ENCODE measurements around the gene ARRB2. TPM values are rescaled to one million over a fixed set of nuclear protein-coding genes. Genes with fewer than 3 reads are reported as not detected.
A peak's percentile ranks its signal among the peaks of the same experiment; 100 is the strongest.
"Not testable (repeated sequence)": the region's sequence is repeated elsewhere in the genome, so short reads cannot be mapped to it uniquely, and the experiment has no call there.

ARRB2 gene
- total RNA-seq, 4 donors from 2014 or later = 4.4 to 24.8 (median 10.1) TPM

DNA sequence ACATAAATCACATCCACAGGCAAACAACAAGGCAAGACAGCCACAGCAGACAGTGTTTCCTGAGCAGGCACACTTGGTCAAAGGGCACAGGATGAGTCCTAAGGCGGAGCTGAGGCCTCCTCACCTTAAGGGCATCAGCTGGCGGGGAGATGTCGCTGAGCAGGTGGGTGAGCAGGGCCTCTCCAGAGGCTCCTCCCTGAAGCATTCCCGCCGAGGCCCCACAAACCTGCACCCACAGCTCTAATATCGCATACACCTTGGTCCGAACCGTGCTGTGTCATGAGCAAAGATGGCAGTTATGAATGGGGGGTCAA, 35.8 kb upstream of the ARRB2 start:
- no peaks in the 10 kb centered on the region for H3K9me3 ChIP-seq
- peaks cover 37 to 96% (median 43%) of the 10 kb centered on the region in 3 donors for H3K36me3 ChIP-seq
- H3K27me3 ChIP-seq = no peaks in the 10 kb centered on the region
- DNase-seq = no peak
- intact Hi-C loops (cut with DNase I) = no loop called here
- no peak overlapping the region for H3K4me3 ChIP-seq
- TF ChIP-seq, protein P1, sequence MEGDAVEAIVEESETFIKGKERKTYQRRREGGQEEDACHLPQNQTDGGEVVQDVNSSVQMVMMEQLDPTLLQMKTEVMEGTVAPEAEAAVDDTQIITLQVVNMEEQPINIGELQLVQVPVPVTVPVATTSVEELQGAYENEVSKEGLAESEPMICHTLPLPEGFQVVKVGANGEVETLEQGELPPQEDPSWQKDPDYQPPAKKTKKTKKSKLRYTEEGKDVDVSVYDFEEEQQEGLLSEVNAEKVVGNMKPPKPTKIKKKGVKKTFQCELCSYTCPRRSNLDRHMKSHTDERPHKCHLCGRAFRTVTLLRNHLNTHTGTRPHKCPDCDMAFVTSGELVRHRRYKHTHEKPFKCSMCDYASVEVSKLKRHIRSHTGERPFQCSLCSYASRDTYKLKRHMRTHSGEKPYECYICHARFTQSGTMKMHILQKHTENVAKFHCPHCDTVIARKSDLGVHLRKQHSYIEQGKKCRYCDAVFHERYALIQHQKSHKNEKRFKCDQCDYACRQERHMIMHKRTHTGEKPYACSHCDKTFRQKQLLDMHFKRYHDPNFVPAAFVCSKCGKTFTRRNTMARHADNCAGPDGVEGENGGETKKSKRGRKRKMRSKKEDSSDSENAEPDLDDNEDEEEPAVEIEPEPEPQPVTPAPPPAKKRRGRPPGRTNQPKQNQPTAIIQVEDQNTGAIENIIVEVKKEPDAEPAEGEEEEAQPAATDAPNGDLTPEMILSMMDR (IDR thresholded peaks at IDR 0.05) = no peak
- no peak for TF ChIP-seq POLR2A (IDR thresholded peaks at IDR 0.05)
- peaks cover 0 to 9% (median 0%) of the 10 kb centered on the region in 3 donors for H3K4me1 ChIP-seq
- H3K27ac ChIP-seq = no peak overlapping the region
- 87 to 90% methylated on average over 4 to 5 of the region's 8 CpGs for WGBS, 2 donors

DNA sequence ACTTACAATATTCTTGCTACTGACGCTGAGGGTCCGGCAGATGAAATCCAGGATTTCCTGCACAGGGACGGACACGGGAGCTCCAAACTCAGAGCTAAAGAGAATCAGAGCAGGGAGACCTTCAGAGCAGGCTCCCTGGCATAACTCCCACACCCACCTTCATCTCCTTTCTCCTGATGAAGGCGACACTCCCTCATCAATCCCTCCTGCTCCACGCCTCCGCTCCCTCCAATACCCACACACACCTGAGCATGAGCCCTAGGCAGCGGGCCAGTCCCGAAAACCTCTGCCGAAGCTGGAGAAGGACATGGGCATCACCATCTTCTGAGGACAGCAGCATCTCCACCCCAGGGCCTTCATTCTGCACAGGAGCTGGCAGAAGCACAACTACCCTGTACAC, 34.6 kb upstream of the ARRB2 start:
- 91% methylated on average over 7 to 8 of the region's 10 CpGs for WGBS, 2 donors
- no peaks in the 10 kb centered on the region for H3K9me3 ChIP-seq
- peaks cover 0 to 14% (median 0%) of the 10 kb centered on the region in 3 donors for H3K4me1 ChIP-seq
- no peak overlapping the region for H3K4me3 ChIP-seq
- H3K36me3 ChIP-seq = peaks cover 37 to 100% (median 45%) of the 10 kb centered on the region in 3 donors
- intact Hi-C loops (cut with DNase I) = no loop called here
- no peak for TF ChIP-seq POLR2A (IDR thresholded peaks at IDR 0.05)
- TF ChIP-seq, protein P1 (IDR thresholded peaks at IDR 0.05) = no peak
- no peaks in the 10 kb centered on the region for H3K27me3 ChIP-seq
- no peak overlapping the region for H3K27ac ChIP-seq
- DNase-seq = no peak

DNA sequence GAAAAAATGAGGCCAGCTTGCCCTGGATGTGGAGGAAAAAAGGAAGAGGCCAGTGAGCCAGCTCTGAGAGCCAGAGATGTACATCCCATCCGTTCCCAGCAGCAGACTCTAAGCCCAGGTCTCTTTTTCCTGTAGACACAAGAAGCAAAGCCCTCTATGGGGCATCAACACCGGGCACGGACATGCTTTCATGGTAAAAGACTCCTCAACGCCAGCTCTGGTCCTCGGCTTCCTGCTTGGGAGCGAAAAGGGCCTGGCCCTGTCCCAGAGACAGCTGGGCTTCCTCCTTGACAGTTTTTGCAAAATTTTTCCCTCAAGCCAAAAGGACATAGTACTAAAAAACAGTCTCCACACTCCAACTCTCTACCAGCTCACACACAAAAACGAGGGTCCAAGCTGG, 33.6 kb upstream of the ARRB2 start:
- peaks cover 37 to 100% (median 50%) of the 10 kb centered on the region in 3 donors for H3K36me3 ChIP-seq
- 84 to 90% methylated on average over 7 of the region's 7 CpGs for WGBS, 2 donors
- no peaks in the 10 kb centered on the region for H3K27me3 ChIP-seq
- no peak for TF ChIP-seq POLR2A (IDR thresholded peaks at IDR 0.05)
- TF ChIP-seq, protein P1 (IDR thresholded peaks at IDR 0.05) = no peak
- no peak overlapping the region for H3K27ac ChIP-seq
- no peaks in the 10 kb centered on the region for H3K9me3 ChIP-seq
- DNase-seq = no peak
- H3K4me3 ChIP-seq = no peak overlapping the region
- intact Hi-C loops (cut with DNase I) = no loop called here
- peaks cover 0 to 14% (median 0%) of the 10 kb centered on the region in 3 donors for H3K4me1 ChIP-seq

DNA sequence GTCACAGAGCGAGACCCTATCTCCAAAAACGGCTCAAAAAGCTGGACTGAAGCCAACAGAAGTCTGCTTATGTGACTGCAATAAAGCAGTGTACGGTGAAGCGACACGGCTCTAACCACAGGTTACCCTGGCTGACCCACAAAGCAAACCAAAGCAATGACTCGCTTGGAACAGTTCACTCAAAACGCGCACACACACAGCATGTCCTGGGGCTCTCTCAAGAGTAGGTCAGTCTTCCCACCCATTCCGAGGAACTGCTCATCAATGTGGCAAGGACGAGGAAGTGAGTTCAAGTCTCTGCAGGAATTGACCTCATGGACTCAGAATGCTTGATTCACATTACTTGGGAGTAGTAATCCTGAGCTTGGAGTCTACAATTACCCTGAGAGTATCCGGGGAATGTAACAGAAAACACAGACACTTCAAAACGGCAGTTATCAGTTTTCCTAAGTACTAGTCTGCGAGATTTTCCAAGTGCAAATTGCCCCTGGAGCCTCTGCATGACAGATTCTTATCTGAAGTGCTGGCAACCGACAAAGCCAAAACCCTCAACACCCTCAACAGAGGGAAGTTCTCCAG, 31.9 kb upstream of the ARRB2 start:
- Histone ChIP-seq H3K4me1 (peaks cover 0 to 14% (median 0%) of the 10 kb centered on the region in 3 donors), H3K9me3 (no peaks in the 10 kb centered on the region), H3K4me3 (no peak overlapping the region), H3K27me3 (no peaks in the 10 kb centered on the region), H3K36me3 (peaks cover 42 to 95% (median 46%) of the 10 kb centered on the region in 3 donors), H3K27ac (no peak overlapping the region)
- intact Hi-C loops (cut with DNase I) = no loop called here
- TF ChIP-seq, protein P1 (IDR thresholded peaks at IDR 0.05) = no peak
- TF ChIP-seq POLR2A (IDR thresholded peaks at IDR 0.05) = no peak
- no peak for DNase-seq
- WGBS, 2 donors = 32 to 49% methylated on average over 9 to 13 of the region's 14 CpGs

DNA sequence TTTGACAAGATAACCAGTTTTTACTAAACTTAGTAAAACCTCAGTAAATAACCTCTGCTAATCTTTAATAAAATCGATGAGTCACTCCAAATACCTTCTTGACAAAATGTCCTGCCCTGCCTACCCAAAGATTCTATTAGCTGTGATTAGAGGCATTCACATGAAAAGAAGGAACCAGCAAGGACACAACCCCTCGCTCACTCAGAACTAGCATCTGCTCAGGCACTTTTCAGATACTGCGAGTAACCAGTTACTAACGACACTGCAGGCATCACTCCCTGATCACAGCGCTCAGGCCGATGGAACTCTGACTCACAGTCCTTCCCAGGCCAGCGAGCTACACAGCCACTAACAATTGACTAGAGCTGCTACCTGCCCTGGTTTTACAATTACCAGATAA, 30.8 kb upstream of the ARRB2 start:
- Histone ChIP-seq H3K4me3 (no peak overlapping the region), H3K4me1 (peaks cover 0 to 14% (median 0%) of the 10 kb centered on the region in 3 donors), H3K9me3 (no peaks in the 10 kb centered on the region), H3K27ac (no peak overlapping the region), H3K36me3 (peaks cover 33 to 91% (median 35%) of the 10 kb centered on the region in 3 donors), H3K27me3 (no peaks in the 10 kb centered on the region)
- no peak for DNase-seq
- intact Hi-C loops (cut with DNase I) = no loop called here
- TF ChIP-seq, protein P1 (IDR thresholded peaks at IDR 0.05) = no peak
- TF ChIP-seq POLR2A (IDR thresholded peaks at IDR 0.05) = no peak
- WGBS, 2 donors = 57 to 74% methylated on average over 6 to 7 of the region's 7 CpGs

DNA sequence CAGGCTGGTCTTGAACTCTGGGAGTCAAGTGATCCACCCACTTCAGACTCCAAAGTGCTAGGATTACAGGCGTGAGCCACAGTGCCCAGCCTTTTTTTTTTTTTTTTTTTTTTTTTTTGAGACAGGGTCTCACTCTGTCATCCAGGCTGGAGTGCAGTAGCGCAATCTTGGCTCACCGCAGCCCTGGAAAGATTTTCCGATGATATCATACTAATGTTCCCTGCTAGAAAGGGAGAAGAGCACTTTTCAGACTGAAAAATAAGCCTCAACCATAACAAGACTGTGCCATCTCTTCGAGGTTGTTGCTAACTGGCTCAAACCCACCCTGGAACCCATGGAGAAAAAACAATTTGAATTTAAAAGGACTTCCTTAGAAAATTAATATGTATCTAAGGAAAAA, 26.7 kb upstream of the ARRB2 start:
- intact Hi-C loops (cut with DNase I); DNase-seq; H3K9me3 ChIP-seq; H3K27me3 ChIP-seq; H3K4me3 ChIP-seq: not testable (repeated sequence)
- Histone ChIP-seq H3K36me3 (peaks cover 9 to 88% (median 23%) of the 10 kb centered on the region in 3 donors), H3K4me1 (peaks cover 0 to 11% (median 0%) of the 10 kb centered on the region in 3 donors), H3K27ac (peak overlapping the region in 3 of 4 donors; percentile 67 to 70 (median 70))
- 83 to 97% methylated on average over 1 to 4 of the region's 5 CpGs for WGBS, 2 donors

DNA sequence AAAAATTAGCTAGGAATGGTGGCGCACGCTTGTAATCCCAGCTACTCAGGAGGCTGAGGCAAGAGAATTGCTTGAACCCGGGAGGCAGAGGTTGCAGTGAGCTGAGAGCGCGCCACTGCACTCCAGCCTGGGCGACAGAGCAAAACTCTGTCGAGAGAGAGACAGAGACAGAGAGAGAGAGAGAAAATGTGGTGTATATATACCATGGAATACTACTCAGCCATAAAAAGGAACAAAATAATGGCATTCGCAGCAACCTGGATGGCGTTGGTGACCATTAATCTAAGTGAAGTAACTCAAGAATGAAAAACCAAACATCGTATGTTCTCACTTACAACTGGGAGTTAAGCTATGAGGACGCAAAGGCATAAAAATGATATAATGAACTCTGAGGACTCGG, 20.6 kb upstream of the ARRB2 start:
- H3K36me3 ChIP-seq = peaks cover 3 to 85% (median 6%) of the 10 kb centered on the region in 3 donors
- H3K27ac ChIP-seq; intact Hi-C loops (cut with DNase I); DNase-seq; H3K9me3 ChIP-seq; H3K4me1 ChIP-seq; H3K4me3 ChIP-seq; H3K27me3 ChIP-seq: not testable (repeated sequence)
- 85 to 88% methylated on average over 12 of the region's 12 CpGs for WGBS, 2 donors

All from esophagus squamous epithelium (tissue), 5 donors.